GM21423 (cell line): Measurements from ENCODE around the gene PARS2.
A peak's percentile ranks its signal among the peaks of the same experiment; 100 is the strongest.

ENCODE experiments used
- ATAC-seq: cut with Tn5 transposase; IDR thresholded peaks from one replicate; pipeline ENCODE4 v1.9.1; 2021; ENCODE audit warnings: mild to moderate bottlenecking, moderate library complexity; ENCODE audit not compliant: unreplicated experiment

PARS2 gene

DNA sequence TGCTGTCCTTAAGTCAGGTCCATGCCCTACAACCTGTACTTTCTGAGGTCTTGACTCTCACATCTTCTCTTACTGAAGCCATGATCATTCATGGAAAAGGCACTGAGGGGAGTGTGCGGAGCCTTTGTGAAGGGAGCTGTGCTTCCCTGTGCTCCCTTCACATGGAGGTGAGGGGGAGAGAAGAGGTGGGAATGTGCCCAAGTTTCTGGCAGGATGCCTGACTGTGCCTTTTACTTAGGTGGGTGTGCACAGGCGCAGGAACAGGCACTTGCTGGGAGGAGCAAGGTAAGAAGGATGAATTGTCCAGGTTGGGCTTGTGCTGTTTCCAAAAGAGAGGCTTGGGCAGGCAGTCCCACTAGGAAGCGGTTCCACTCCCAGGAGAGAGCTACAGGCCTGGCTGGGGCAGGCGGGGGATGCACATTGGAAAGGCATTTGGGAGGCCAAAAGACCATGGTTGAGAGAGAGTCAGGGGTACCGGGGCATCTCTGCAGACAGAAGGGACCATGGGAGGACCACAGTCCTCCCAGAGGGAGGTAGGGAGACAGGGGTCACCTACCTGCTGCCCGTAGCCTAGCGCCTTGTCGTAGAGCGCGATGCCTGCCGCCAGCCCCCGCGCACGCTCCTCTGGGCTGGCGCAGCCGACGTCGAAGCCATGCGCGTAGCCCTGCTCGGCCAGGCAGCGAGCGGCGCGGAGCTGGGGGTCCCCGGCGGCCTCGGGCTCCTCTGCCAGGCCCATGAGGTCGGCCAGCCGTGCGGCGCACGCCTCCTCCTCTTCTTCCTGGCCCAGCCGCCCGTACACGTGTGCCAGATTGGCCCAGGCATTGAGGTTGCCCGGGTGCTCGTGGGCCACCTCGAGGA, 35.9 kb upstream of the PARS2 start:
- ATAC-seq, result no peak

DNA sequence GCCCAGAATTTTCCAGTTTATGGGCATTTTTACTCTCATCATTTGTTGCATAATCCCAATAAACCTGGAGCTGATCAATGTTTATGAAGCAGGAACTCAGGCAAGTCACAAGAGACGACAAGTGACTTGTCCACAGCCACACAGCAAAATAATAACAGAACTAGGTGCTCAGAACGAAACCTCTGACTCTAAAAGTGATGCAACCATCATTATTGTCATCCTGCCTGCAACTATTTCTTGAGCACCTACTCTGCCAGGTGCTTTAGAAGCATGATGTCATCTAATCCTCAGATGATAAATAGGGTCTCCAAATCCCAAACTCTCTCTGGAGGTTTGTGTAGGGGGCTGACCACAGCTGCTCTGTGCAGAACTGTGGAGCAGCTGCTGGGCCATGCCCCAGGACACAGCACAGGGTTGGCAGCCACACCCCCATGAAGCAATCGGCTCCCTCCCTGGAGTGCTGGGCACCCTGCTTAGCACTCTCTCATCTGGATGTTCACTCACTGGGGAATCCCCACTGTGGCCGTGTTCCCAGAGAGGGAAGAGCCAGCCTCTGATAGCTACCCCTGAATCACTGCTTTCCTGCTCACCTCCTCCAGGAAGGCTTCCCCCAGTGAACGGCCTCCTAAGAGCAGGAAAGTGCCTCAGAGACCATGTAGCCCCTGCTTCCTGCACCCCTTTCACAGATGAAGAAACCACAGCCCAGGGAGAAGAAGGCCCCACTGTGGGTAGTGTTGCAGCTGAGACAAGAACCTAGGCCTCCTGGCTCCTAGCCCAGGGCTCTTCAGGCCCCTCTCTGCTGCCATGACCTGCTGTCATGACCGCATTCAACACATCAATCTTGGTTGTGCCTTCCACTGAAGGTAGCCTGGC, 34.7 kb upstream of the PARS2 start:
- peak; percentile 24 for ATAC-seq

DNA sequence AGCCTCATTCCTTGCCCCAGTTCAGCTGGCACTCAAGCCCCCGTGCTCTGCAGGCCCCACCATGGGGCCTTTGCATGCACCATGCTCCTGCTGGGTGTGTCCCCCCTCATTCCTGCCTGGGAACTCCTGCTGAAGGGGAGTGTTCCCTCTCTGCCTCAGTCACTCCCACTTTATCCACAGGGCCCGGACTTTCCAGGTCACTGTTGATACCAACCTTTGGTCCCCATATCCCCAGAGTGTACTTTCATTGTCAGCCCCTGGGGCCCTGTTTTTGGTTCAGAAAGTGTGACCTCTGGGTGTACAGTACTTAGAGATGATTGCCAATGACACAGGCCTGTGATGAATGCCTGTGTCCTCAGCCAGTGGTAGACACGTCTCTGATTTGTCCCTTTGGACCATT, 33.9 kb upstream of the PARS2 start:
- ATAC-seq, result no peak

DNA sequence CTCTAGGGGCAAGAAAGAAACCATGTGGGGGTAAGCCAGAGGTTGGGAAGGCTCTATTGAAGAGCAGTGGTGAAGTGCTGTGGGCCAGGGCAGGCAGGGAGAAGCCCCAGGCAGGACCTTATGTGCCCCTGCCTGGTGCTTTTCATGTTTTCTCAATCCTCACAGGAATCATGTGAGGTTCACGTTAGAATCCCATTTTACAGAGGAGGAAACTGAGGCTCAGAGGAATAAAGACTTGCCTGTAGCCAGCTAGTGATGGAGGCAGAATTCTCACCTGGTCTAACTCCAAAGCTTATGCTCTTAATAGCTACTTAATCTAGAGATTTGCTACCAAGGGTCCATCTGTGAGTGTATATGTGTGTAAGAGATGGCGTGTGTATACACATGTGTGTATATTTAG, 32.6 kb upstream of the PARS2 start:
- ATAC-seq, result no peak

DNA sequence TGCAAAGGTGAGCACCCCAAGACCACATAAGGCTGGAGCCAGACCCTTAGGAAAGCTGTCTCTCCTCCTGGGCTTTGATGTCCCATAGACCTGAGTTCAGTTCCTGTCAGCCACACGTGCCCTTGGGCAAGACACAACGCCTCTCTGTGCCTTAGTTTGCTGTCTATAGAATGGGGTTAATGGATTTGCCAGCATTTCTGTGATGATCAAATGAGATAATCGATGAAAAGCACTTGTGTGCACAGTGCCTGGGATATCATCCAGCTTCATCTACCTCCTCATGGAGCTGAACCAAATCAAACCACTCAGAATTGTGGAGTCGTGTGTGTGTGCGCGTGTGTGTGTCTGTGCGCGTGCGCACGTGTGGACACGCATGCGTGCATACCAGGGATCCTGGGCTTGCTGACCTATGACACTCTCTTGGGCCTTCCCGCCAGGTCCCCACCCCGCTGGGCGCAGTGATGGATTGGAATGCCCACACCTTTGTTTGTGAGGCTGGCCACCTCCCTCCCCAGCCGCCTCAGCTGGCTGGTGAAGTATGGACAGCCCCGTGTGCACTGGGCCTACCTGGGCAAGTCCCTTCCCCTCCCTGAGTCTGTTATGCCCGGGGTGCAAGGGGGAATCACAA, 31.6 kb upstream of the PARS2 start:
- no peak for ATAC-seq

DNA sequence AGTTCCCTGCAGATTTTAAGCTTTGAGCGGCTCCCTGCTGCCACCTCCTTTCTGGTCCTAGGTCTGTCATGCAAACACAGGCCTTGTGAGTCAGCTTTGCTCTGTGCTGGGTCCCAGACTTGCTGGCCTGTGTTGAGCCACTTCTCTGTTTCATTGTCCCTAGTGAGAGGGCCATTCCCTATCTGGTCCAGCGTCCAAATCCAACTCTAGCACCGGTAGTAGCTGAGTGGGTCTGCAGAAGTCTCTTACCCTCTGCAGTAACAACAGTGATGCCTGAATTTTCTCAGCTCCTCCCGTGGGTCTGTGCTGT, 31.0 kb upstream of the PARS2 start:
- ATAC-seq, result no peak

DNA sequence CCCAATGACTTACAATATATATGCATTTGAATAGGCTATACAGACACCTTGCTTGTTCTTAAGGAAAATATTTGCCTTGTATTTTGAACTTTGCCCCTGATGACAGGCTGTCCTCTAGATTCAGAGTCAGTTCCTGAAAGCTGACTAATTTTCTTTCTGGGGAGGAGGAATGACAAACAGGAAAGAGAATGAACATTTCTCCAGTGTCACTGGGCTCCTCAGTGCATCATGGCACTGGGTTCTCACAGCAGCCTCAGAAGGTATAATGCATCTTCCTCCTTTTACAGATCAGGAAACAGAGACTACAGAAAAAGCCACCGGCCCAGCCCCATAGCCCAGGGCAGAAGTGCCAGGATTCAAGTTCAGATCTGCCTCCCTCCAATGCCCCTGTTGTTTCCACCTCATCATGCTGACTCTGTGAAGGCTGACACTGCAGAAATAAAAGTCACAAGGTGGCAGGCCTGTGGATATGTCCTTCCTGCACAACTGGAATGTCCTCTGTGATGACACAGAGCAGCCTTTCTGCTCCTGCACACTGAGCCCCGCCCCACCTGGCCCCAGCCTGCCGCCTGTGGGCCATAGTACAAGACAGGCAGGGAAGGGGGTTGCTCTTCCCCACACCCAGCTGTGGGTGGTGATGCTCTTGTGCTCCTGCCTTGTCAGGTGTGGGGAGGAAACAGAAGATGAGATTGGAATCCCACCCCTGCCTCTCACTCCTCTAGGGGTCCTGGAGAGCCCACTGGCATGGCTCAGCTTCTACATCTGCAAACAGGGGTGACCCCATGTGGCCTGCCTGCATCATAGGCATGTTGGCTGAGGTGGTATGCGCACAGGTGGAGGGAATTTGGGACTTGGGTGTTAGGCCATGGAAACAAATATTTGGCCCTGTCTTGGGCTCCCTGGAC, 30.4 kb upstream of the PARS2 start:
- no peak for ATAC-seq

DNA sequence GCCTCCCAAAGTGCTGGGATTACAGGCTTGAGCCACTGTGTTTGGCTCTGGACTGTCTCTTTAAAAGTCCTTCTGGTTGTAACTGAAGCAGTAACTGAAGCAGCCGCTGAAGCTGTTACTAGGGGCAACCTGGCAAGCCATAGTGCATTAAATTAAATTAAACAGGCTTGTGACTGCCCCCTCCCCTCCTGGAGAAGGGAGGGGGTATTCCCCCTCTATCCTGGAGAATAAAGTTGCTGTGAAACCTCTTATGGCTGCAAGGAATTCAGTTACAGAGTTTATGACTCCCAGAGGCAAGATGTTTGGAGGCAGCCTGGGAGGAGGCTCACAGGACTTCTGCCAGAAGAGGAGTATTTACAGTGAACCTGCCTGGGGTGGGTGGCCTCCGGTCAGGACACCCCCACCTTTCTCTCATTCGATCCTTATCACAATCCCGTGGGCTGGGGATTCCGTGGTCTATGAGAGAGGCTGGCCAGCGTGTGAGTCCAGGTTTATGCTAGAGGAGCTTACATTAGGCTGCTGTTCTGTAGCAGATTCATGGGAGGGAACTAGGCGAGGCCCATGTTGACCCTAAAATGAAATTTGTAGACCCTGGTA, 28.5 kb upstream of the PARS2 start:
- no peak for ATAC-seq

DNA sequence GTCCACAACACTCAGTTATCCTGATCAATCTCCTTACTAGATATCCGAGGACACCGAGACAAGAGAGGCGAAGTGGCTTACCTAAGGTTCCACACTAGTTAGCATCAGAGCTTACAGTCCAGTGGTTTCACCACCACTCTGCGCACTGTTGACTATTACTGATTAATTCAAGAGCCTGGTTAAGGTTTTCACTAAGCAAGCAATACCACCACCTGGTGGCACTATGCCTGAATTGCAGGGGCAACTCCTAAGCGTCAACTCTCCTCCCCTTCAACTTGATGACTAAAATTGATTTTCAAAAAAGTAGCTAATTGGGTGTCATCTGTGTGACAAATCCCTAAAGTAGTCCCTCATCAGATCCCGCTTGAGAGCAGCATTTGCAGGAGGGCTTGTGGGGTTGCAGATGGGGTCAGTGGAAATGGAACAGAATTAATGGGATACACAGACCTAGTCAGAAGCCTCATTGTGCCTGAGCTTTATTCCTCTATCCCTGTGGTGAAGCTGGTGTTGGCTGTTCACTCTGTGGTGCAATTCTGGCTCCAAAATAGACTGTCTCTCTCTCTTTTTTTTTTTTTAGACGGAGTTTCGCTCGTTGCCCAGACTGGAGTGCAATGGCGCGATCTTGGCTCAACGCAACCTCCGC, 27.7 kb upstream of the PARS2 start:
- no peak for ATAC-seq

DNA sequence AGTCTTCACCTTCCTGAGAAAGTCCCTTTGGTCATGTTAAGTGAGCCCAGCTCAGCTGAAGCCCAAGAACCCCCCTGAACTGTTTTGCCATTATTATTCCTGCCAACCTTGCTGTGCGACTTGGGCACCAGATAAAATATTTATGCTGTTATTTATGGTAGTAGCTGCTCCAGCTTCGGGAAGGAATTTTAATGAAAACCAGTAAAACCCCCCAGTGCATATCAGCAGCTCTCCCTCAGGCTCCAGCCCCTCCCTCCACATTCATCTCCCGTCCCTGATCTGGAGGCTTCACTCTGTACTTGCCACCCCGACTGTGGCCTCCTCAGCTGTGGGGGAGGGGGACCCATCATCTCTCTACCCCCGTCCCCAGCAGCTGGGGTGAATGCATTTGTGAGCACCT, 24.1 kb upstream of the PARS2 start:
- no peak for ATAC-seq

DNA sequence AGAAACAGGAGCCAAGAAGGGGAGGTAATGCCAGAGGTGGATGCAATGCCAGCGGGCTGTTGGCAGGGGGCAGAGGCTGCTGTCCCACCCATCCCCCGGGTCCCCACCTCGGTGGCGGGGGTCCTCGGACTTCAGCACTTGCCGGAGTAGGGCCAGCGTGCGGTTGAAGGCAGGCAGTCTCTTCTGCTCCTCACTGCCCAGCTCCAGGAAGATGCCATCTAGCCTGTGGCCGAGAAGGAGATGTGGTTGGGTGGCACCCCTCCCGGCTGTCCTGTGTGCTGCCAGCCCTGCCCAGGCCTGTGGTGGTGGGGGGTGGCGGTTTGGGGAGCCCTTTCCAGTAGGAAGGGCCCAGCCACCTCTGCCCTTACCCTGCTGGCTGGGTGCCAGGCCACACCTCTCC, 23.3 kb upstream of the PARS2 start:
- ATAC-seq, result no peak

DNA sequence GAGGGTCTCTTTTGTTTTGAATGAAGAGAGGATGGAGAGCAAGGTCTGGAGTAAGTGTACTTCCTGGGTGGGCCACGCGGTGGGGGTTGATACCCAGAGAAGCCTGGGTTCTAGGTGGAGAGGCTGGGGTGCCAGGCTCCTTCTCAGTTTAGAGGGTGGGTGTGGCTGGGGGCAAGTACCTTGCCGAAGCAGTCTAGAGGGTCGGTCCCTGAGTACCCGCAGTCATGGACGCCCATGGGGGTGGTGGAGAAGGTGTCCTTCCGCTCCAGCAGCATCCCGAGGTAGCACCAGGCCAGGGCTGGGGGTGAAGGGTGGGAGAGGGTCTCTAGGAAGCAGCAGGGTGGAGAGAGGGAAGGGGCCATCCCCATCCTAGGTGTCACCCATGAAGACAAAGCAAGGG, 22.5 kb upstream of the PARS2 start:
- no peak for ATAC-seq

DNA sequence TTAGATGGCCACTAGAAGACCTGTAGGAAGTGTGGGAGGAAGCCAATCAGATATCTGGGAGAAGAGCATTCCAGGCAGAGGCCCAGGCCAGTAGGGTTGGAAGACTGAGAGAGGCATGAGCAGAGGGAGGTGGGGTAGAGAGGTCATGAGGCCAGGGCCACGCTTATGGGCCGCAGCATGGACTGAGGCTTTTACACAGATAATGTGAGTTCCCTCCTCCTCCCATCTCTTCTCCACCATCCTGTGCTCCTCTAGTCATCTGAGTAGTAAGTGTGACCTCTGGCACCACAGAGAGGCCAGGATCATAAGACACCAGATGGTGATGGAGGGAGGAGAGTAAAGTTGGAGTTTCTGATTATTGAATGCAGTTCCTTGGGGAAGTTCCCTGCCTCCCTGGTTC, 19.7 kb upstream of the PARS2 start:
- ATAC-seq, result no peak

DNA sequence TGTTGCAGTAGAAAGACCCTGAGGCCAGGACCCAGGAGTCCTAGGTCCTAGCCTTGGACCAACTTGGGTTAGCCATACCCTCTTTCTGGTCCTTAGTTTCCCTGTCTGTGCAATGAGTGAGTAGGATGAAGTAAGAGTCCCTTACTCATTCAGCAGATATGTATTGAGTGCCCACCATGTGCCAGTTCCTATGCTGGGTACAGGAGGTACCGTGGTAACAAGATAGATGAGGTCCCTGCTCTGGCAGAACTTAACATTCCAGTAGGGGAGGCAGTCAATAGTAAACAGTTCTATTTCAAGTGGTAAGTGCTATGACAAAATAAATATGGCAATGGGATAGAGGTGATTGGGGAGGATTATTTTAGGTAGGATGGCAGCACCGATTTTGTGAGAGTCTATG, 18.3 kb upstream of the PARS2 start:
- ATAC-seq, result no peak

DNA sequence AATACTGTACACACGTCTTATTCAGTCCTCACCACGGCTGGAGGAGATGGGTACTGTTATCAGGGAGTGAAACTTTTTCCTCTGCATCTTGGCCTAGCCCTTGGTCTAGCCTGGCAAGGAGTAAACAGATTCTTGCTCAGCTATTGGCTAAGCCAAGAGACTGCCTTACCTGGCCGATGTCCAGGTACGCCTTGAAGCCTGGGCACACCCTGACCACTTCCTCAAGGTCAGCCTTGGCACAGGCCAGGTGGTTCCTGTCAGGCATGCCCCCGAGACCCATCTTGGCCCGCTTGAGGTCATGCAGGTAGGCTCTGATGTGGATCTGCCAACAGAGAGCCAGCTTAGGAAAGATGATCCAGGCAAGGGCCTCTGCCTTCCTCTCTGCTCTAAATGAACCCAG, 17.8 kb upstream of the PARS2 start:
- ATAC-seq, result no peak

DNA sequence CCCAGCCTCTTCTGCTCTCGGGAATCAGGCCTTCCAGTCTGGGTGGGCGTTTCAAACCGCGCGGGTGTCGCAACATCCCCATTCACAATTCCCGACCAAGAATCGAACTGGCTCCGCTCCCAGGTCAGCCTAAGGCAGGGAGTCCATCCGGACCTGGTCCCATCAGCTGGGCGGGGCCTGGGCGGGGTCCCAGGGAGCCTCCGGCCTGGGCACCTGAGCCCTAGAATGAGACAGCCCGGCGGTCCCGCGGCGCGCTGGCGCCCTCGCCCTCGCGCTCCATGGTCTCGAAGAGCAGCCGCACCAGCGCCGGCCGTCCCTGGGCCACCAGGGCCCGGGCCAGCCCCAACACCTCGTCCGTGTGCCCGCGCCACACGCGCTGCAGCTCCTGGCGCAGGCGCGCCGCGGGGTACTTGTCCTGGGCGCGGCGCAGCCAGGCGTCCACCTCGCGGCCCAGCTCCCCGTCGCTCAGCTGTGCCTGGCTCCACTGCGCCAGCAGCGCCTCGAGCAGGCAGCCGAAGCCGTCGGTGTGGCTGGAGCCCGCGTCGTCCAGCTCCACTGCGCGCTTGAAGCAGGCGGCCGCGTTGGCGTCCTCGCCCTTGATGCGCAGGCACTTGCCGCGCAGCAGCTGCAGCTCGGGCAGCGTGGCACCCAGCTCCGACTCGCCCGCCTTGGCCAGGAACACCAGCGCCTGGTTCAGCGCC, 16.9 kb upstream of the PARS2 start:
- ATAC-seq, result no peak

DNA sequence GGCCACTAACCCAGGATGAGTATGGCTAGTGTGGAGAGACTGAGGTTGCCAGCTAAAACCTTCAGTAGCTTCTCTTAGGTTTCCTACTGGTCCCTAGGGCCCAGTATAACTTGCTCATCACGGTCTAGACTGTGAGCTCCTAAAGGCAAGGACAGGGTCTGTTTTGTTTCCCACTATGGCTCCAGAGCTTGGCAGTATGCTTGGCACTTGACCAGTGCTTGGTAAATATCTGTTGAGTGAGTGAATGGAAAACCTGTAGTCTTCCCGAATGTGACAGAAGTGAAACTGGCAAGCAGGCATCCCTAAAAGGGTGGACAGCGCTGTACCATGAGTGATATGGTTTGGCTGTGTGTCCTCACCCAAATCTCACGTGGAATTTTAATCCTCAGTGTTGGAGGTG, 13.1 kb upstream of the PARS2 start:
- ATAC-seq, result no peak

DNA sequence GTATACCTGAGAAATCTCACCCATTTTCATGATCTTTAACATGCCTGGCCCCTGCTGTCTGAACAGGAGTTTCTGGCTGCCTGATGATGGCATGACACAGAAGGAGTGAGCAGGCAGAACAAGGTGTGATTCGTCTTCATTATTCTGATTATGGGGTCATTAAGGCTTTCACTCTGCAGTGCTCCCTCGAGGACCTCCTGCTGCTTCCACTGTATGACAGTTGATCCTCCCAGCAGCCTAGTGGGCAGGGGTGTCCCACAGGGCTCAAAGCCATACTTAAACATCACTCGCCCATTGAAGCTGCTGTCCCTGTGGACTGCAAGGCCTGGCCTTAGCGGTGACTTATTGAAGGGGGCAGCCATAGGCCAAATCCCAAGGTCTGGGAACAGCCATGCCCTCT, 12.7 kb upstream of the PARS2 start:
- no peak for ATAC-seq
